Left renal cortex interstitium (tissue), 4 donors: ENCODE data around the gene INPP5A. TPM values are rescaled to one million over a fixed set of nuclear protein-coding genes. Genes with fewer than 3 reads are reported as not detected.

Experiments used
- DNase-seq, 4 donors: peaks; one replicate each; pipeline ENCODE4 v3.0.0-alpha.2; 2013; ENCODE audit warnings: low read depth in 4 of 4, low spot score in 2 of 4, missing footprints in 1 of 4
- polyA plus RNA-seq, 4 donors: library from polyadenylated mRNA; unstranded; fragments of 120-200 nt; gene quantifications; one replicate each; pipeline ENCODE4 v1.2.1, GENCODE V29; 2013; ENCODE audit not compliant: insufficient read length in 4 of 4

Gene INPP5A
- polyA plus RNA-seq, 4 donors, result 27.8 to 39.8 (median 34.4) TPM

DNA sequence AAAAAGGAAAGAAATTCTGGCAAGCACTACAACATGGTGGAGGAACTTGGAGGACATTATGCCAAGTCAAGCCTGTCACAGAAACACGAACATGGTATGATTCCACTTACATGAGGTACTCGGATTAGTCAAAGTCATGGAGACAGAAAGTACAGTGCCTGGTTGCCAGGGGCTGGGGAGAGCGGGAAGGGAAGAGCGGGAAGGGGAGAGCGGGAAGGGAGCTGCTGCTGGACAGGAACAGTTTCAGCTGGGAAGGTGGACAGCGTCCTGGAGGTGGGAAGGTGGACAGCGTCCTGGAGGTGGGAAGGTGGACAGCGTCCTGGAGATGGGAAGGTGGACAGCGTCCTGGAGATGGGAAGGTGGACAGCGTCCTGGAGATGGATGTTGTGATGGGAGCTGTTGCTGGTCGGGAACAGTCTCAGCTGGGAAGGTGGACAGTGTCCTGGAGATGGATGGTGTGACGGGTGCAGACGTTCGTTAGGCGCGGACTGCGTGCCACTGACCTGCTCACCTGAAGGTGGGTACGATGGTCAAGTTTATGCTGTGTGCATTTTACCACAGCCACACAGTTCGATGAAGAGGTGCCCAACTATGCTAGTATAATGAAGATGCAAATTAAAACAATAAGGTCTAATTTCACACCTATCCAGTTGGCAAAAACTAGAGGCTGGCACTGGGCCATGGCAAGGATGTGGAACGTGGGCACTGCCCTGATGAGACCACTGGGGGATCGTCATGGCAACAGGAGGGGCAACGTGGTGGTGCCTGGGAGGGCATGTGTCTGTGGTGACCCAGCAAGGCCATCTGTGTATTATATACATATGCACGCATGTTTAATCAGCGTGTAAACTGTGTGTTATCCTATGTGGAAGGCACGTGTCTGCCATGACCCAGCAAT is 144.5 kb downstream of the INPP5A start:
- no peak for DNase-seq

DNA sequence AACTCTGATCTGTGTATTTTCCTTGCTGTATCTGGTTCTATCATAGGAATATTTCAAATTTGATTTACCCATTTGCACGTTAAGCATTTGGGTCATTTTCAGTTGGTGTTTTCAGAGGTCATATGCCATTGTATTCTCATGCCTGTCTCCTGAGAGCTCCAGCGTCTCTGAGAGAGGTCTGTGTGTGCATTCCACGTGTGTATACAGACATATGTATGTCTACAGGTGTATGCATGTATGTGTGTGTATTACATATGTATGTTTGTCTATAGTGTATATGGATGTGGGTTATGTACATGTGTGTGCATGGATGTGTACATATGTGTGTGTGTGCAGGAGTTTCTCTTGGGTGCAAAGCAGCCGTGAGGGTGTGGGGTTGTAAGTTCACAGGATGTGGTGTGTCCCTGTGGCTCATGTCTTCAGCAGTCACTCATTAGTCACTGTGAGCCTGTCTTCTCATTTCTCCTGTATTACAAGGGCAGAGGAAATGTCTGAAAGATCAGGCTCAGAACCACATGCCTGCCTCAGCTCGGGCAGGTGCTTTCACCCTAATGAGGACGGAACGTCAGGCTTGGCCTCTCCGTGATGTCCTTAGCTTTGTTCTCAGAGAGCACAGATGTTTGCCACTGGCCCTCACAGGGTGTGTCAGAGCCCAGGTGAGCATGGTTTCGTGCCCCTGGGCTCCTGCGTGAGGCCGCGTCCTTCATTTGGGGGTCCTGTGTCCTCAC is 146.7 kb downstream of the INPP5A start:
- DNase-seq, result no peak

DNA sequence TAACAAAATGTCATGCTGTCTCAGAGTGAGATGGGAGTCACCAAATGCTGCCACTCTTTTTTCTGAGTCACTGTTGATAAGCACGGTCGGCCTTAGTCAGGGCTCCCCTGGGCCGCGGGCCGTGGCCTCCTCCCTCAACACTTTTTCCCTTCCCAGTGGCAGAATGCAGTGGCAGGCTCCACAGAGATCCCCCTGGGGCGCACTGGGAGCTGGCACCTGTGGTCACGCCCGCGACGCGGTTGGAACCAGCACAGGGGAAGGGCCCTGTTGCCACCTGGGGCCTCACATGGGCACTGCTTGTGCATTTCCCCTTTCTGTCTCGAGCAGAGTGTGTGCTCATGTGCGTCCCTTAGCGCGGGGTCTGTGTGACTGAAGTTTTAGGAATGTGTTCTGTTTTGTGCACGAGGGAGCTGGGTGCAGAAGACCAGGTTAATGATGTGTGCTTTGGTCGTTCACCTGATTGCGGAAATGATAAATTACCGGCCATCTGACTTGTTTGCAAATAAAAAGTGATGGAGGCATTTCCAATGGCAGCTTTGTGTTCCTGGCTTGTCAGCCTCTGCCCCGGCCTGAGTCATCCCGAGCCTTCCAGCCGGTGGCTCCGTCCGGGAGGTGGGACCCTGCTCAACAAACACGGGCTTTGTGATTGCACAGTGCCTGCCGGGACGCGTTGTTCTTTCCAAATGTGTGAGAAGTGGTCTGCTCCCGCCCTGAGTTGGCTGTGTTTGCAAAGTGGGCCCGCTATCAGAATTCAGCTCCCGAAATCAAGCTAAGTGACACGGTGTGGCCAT is 147.7 kb downstream of the INPP5A start:
- no peak for DNase-seq

DNA sequence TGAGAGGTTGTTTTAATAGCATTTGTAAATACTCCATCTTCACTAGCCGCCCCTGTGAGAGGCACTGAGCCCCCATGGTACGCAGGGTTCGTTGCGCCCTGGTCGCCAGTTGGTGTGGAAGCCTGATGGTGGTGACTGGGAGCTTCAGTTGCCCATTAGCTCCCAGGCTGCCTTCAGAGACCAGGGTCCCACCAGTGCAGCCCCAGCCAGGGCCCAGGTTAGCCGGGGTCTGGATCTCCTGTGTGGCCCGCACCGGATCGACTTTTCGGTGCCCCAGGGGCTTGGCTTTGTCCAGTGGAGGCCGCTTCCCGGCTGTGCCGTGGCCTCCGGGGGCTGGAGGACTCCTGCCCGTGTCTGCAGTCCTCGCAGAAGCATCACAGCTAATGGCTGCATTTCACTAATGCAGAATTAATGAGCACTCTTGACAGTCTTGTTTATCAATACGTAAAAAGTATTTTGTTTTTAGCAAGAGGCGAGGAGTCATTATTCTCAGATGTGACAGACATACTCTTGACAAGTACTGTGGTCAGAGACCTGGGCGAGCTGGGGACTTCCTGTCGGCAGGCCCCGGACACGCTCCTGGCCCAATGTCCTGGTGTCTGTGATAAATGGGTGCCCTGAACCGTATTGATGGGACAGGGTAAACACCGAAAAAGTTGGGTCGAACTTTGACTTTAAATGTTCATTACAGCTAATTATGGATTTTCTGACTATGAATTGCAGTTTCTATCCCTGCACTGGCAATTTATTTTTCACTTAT is 148.5 kb downstream of the INPP5A start:
- DNase-seq, result no peak

DNA sequence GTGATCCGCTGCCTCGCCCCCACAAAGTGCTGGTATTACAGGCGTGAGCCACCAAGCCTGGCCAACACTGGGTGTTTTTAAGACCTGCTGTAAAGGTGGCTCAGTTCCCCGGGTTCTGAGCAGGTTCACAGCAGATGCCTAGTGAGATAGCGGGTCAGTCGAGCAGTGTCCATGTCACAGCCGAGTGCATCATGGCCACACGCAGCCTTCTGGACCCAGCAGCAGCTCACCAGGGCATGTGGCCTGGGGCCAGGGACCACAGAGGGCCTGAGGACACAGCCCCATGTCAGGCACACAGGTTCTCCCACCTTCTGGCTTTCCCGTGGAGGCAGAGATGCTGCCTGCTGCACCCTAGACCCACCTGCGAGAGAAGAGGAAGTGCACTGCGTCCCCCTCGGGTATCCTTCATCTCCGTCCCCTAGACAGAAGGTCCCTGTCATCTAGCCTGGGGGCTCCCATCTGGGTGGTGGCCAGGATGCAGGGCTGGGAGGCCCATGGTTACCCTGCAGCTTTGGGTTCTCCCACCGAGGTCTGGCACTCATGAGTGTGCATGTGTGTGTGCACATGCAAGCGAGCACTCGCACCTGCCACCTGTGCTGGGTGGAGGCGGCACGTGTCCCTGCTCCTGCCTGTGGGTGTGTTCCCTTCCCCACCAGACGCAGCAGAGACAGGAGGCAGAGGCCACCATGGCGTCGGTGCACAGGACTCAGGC is 149.8 kb downstream of the INPP5A start:
- no peak for DNase-seq

DNA sequence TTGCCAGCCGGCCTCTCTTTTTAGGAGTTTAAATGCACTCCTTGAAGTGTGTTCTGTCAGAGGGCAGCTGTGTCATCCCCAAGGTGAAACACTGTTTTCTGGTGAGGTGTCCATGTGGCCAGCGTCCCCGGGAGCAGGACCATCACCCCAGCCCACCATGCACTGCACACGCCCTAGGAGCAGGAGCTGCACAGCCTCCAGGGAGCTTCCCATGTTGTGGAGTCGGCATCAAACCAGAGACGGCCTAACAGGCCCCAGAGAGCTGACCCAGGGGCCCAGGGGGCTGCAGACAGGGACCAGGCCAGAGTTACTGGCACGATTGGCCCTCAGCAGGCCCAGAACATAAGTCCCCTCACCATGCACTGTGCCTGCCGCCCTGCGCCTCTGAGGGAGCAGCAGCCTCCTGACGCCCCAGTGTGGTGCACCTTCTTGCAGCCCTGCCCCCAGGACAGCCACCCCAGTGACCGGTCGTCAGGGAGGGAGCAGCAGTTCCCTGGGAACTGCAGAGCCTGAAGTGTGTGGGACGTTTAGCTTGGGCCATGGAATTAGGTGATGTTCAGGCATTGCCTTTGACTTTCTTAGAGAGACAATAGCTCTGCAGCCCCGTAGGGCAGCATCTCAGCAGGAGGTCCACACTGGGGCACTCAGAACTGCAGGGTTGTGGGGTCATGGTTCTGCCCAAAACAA is 150.4 kb downstream of the INPP5A start:
- no peak for DNase-seq

DNA sequence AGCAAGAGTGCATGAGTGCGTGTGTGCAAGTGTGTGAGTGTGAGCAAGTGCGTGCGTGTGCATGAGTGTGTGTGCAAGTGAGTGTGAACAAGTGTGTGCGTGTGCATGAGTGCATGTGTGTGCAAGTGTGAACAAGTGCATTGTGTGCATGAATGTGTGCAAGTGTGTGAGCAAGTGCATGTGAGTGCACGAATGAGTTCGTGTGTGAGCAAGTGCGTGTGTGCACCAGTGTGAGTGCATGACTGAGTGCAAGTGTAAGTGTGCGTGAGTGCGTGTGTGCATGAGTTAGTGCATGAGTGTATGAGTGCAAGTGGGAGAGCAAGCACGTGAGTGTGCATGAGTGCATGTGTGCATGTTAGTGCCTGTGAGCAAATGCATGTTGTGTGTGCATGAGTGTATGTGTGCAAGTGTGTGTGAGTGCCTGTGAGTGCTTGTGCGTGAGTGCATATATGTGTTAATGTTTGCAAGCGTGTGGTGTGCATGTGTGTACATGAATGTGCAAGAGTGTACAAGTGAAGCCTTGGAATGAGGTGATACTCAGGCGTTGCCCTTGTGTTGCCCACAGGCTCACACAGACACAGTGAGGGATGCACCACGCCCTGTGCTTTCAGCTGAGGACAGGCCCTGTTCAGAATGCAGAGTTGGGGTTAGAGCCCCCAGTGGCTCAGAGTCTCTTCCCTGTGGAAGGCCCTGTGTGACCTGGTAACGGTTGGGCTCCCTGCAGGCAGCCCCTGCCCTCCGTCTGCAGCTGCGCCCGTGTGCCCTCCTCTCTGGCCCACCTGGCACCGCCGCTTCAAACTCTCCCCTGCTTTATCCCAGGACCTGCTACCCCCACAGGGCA is 151.2 kb downstream of the INPP5A start:
- DNase-seq, result no peak

DNA sequence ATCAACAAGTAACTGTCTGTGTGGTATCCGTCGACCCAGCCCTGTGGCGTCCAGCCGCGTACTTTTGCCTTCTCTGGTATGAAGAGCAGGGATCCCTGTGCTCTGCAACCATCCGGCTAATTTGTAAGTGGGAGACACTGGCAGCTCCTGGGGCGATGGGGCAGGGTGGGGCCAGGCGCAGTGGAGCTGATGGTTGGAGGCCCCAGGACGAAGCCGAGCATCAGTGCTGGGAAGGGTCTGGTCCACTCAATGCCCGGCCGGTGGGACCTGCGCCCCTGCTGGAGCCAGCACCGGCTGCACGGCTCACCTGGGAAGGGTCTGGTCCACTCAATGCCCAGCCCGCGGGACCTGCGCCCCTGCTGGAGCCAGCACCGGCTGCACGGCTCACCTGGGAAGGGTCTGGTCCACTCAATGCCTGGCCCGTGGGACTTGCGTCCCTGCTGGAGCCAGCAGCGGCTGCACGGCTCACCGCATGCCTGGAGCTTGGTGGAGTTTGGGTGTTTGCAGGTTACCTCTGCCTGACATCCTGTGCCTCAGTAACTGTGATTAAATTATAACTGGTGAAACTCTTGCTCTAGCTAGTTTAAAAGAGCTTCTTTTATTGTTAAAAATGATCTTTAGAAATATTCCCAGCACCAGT is 152.3 kb downstream of the INPP5A start:
- DNase-seq, result no peak

DNA sequence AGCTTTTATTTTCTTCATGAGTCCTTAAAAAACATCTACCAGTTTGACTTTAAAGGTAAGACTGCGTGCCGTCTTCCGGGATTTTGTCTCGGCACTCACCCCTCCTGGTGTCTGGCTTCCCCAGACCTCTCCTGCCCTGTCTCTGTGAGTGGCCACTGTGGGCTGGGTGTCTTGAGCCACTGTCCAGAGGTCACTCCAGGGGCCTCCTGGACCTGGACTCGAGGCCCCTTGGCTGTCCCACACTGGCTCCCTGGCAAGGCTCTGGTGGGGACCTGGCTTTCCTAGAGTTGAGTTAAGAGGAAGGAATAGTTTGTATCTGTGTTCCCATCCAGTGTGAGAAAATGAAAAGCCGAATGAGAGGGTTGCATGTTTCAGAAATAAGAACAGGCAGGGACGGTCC is 152.8 kb downstream of the INPP5A start:
- DNase-seq, result no peak

DNA sequence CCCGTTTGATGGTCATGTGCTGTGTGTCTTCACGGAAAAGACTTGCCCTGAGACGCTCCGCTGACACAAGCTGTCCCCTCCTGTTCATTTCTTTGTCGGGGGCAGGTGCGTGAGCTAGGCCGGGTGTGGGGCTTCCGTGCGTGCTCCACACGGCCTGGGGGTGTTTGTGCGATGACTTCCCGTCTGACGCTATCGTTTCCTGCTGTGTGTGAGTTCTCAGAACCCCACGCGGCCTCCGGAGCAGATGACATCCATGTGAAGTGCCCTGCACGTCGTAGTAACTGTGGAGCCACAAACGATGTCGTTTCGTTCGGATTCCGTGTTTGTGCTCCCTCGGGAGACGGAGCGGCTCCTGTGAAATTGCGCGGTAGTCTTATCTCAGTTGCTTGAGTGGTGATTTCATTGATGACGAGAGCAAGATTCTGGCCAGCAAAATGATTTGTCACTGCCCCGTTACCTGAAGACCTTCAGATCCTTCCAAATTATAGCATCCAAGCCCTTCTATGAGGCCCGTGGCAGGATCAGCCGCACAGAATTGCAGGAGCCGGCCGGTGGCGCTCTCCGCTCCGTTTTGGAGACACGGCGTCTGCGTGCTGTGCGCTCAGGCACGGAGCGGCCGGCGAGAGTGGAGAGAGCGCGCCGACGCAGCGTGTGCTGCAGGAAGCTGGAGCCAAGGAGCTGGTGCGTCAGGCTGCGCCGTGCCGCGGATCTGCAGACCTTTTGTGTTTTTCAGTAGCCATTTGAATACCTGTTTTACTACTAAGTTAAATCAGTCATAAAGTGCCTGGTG is 153.4 kb downstream of the INPP5A start:
- DNase-seq, result no peak

DNA sequence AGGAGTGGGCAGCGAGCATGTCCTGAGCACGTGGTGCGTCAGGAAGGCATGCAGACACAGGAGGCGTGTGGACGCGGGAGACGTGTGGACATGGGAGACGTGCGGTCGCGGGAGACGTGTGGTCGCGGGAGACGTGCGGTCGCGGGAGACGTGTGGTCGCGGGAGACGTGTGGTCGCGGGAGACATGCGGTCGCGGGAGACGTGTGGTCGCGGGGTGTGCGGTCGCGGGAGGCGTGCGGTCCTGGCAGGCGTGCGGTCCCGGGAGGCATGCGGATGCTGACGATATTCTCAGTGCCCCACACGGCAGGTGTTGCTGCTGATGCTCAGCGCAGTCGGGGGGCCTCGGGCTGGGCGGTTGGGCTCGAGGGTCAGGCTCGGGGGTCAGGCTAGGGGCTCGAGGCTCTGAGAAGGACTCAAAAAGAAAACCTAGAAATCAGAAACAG is 154.1 kb downstream of the INPP5A start:
- no peak for DNase-seq

DNA sequence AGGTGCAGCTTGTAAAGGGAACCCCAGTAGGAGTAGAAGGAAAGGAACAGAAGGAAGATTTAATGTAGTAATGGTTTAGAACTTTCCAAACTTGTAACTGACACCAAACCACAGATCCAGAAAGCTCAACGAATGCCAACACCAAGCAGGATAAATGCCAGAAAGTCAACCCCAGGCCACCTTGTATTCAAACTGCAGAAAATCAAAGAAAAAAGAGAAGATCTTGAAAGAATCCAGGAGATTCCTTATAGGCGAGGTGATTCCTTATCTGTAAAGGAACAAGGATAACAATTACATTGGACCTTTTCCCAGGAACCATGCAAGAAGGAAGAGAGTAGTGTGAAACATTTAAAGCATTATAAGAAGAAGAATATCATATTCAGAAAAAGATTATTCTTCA is 154.7 kb downstream of the INPP5A start:
- no peak for DNase-seq

DNA sequence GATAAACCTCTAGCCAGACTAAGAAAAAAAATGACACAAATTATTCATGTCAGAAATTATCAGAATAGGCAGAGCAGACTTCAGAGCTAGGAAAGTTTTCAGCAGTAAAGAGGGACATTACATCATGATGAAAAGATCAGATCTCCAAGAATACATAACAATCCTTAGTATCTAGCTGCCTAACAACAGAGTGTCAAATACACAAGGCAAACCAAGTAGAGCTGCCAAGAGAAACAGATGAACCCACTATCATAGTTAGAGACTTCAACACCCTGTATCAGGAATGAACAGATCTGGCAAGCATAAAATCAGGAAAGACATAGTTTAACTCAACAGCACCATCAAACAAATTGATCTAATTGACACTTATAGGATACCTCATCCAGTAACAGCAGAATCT is 156.1 kb downstream of the INPP5A start:
- no peak for DNase-seq

DNA sequence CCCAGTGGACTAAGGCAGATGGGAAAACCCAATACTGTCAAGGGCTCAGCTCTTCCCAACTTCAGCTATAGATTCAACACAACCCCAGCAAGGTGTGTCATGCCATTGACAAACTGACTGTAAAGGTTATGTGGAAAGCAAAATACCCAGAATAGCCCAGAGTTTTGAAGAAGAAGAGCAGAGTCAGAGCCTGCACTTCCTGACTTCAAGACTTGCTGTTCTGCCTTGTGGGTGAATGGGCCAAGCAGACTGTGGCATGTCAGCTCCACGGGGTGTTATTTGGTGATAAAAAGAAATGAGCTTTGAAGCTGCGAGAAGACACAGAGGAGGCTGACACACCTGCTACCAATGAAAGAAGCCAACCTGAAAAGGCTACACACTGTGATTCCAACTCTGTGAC is 158.6 kb downstream of the INPP5A start:
- DNase-seq, result no peak

DNA sequence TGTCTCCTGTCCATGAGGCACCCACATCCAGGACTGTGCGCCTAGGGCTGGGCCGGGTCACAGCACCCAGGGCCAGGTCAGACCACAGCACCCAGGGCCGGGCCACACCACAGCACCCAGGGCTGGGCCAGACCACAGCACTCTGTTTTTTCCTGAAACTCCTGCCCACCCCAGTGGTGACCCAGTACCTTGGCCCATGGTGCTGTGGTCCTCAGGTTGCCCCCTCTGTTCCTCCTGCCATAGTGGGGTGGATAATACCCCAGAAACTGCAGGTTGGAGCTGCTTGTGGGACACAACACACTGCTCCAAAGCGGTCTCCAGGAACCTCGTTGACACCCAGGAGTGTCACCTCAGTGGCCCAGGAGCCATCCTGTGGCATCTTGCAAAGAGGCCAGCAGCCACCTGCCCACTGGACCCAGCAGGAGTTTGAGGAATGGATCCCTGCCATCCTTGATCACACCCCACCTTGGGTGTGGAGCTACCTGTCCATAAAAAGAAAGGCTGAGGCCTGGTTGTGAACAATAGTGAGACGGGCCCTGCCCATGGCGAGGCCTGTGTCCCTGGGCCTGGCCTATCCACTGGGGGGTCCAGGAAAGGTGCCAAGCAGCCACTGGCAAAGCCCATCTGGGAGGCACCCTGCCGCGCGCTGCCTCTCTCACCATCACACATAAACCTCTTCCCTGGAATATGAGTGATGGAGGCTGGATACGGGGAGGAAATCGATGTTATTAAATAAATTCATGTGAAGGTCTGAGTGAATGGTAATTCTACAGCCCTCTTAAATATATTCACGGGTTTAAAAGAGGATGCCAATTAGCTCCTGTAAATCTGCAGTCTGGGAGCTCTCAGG is 159.4 kb downstream of the INPP5A start:
- DNase-seq, result no peak

DNA sequence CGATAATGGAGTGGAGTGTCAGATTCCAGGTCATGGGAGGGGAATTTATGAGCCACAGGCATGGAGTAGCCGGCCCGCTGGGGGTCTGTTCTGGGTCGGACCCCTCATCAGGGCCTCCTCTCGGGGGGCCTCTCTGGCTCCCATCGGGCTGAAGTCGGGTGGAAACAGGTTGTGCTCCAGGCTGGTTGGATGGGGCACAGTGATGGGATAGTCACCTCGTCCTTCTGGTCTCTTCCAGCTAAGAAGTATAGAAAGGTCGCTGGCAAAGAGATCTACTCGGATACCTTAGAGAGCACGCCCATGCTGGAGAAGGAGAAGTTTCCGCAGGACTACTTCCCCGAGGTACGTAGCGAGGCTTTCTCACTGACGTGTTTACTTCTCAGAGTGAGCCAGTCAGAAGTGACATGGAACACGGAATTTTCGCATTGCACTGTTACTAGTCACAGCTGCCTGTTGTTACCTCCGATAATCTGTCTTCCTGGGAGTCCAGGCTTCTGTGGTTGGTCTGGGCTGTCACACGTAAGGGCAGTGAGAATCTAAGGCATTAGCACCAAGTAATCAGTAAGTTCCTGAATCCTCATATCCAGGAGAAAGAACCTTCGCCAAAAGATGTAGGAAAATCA is 160.1 kb downstream of the INPP5A start:
- no peak for DNase-seq
